K562 (cell line): ENCODE results near the gene JUND. TPM values are rescaled to one million over a fixed set of nuclear protein-coding genes. Genes with fewer than 3 reads are reported as not detected.
A peak's percentile ranks its signal among the peaks of the same experiment; 100 is the strongest.

Experiments used
- ATF3 ChIP-seq, 2 experiments: fragments of 450-650 bp in 1 of 2; sonication (generic) in 1 of 2; formaldehyde crosslinking in 1 of 2; IDR thresholded peaks in 1 of 2; conservative IDR thresholded peaks in 1 of 2; 2 replicates each; pipeline versions ENCODE4 v1.6.1 to v1.8.1; 2016 to 2023; ENCODE audit warnings: mild to moderate bottlenecking in 2 of 2, moderate library complexity in 2 of 2, inconsistent platforms in 1 of 2, missing genetic modification reagents in 1 of 2
- DDX20 ChIP-seq: fragments of 450-650 bp; IDR thresholded peaks from 2 replicates; pipeline ENCODE4 v1.6.1; 2016; ENCODE audit warnings: missing genetic modification characterization, low read depth, mild to moderate bottlenecking, missing compliant biosample characterization, moderate library complexity
- ETV6 ChIP-seq, 3 experiments: fragments of 150-350 bp in 1 of 3; sonication (generic) in 1 of 3; formaldehyde crosslinking in 1 of 3; IDR thresholded peaks; 2 replicates each; pipeline versions ENCODE4 v1.6.1 to v1.8.0; 2014 to 2022; ENCODE audit warnings: borderline replicate concordance in 2 of 3, low read depth in 2 of 3, antibody characterized with exemption in 1 of 3, low read length in 1 of 3, mild to moderate bottlenecking in 1 of 3, missing genetic modification reagents in 1 of 3
- GTF3C2 ChIP-seq: IDR thresholded peaks from 3 replicates; pipeline ENCODE4 v1.6.1; 2011; ENCODE audit warnings: borderline replicate concordance, mild to moderate bottlenecking, moderate library complexity; ENCODE audit not compliant: insufficient read length; ENCODE audit errors: extremely low read depth
- KLF16 ChIP-seq: IDR thresholded peaks from 2 replicates; pipeline ENCODE4 v1.6.1; 2016; ENCODE audit warnings: antibody characterized with exemption
- PCBP2 ChIP-seq: fragments of 200-400 bp; formaldehyde crosslinking; IDR thresholded peaks from 2 replicates; pipeline ENCODE4 v1.6.1; 2018; ENCODE audit warnings: low read length, low read depth, mild to moderate bottlenecking, moderate library complexity; ENCODE audit not compliant: poor library complexity, severe bottlenecking
- PHF8 ChIP-seq: fragments of 200-600 bp; sonication (generic); IDR thresholded peaks from 2 replicates; pipeline ENCODE4 v1.6.1; 2012; ENCODE audit warnings: mixed run types, mild to moderate bottlenecking, inconsistent platforms, low read length, moderate library complexity, borderline replicate concordance
- PURB ChIP-seq: sonication (generic); formaldehyde crosslinking; IDR thresholded peaks from 2 replicates; pipeline ENCODE4 v1.9.0; 2021; ENCODE audit warnings: low read depth, mild to moderate bottlenecking, missing genetic modification reagents
- RBBP5 ChIP-seq: fragments of 200-600 bp; sonication (generic); IDR thresholded peaks from 2 replicates; pipeline ENCODE4 v1.6.1; 2012; ENCODE audit warnings: borderline replicate concordance, mild to moderate bottlenecking, low read length, control low read depth, inconsistent platforms; ENCODE audit not compliant: insufficient read depth, poor library complexity, severe bottlenecking
- SIRT6 ChIP-seq: IDR thresholded peaks from one replicate; pipeline ENCODE4 v1.6.1; 2012; ENCODE audit warnings: low read depth, mild to moderate bottlenecking, control low read depth, inconsistent platforms, low read length, moderate library complexity
- TCF15 ChIP-seq: fragments of 250-450 bp; sonication (Bioruptor Pico); IDR thresholded peaks from 2 replicates; pipeline ENCODE4 v1.8.0; 2022; ENCODE audit warnings: moderate library complexity, mild to moderate bottlenecking, inconsistent platforms
- ZFP1 ChIP-seq: fragments of 450-650 bp; formaldehyde crosslinking; IDR thresholded peaks from 2 replicates; pipeline ENCODE4 v1.4.0; 2020; ENCODE audit warnings: mild to moderate bottlenecking, mixed read lengths
- ZNF133 ChIP-seq: fragments of 250-450 bp; sonication (Bioruptor Pico); IDR thresholded peaks from 2 replicates; pipeline ENCODE4 v1.4.0; 2020; ENCODE audit warnings: mild to moderate bottlenecking
- ZNF280A ChIP-seq: fragments of 450-650 bp; IDR thresholded peaks from 2 replicates; pipeline ENCODE4 v1.6.1; 2018; ENCODE audit warnings: mild to moderate bottlenecking, low read depth; ENCODE audit not compliant: partially characterized antibody
- ZNF354B ChIP-seq: fragments of 250-450 bp; sonication (Bioruptor Pico); IDR thresholded peaks from 2 replicates; pipeline ENCODE4 v1.4.0; 2020
- polyA plus RNA-seq, 8 experiments: library from polyadenylated mRNA; depleted of rRNA in 4 of 8; stranded (reverse) in 5 of 8; unstranded in 3 of 8; fragments of >200 nt; fragmentation: Nextera tagmentation in 2 of 8; fragmentation: Illumina TruSeq in 1 of 8; extraction: Ambion mirVana in 2 of 8; extraction: Trizol in 1 of 8; gene quantifications; 2 replicates each; pipeline versions ENCODE4 v1.2.1 to v1.2.3, GENCODE V29; 2011 to 2014; ENCODE audit warnings: inconsistent platforms in 1 of 8, missing spikeins in 1 of 8
- total RNA-seq, 7 experiments: library from RNA; depleted of rRNA in 6 of 7; stranded (reverse); fragments of >200 nt in 6 of 7; fragmentation: Illumina TruSeq in 2 of 7; extraction: Trizol in 2 of 7; gene quantifications; 2 replicates each; pipeline versions ENCODE4 v1.2.1 to v1.2.3, GENCODE V29; 2011 to 2021; ENCODE audit warnings: low replicate concordance in 1 of 7
- TF ChIP-seq, protein P1 (sequence below): fragments of 250-450 bp; sonication (Bioruptor Pico); IDR thresholded peaks from 2 replicates; pipeline ENCODE4 v1.8.0; 2021; ENCODE audit warnings: mild to moderate bottlenecking, moderate library complexity

The JUND gene
- total and polyA plus RNA-seq, 9 of the 15 experiments (the other 6 are each of a cell fraction or from before 2014, with no cell fraction given) = 6.4 to 286 (median 42.3) TPM

DNA sequence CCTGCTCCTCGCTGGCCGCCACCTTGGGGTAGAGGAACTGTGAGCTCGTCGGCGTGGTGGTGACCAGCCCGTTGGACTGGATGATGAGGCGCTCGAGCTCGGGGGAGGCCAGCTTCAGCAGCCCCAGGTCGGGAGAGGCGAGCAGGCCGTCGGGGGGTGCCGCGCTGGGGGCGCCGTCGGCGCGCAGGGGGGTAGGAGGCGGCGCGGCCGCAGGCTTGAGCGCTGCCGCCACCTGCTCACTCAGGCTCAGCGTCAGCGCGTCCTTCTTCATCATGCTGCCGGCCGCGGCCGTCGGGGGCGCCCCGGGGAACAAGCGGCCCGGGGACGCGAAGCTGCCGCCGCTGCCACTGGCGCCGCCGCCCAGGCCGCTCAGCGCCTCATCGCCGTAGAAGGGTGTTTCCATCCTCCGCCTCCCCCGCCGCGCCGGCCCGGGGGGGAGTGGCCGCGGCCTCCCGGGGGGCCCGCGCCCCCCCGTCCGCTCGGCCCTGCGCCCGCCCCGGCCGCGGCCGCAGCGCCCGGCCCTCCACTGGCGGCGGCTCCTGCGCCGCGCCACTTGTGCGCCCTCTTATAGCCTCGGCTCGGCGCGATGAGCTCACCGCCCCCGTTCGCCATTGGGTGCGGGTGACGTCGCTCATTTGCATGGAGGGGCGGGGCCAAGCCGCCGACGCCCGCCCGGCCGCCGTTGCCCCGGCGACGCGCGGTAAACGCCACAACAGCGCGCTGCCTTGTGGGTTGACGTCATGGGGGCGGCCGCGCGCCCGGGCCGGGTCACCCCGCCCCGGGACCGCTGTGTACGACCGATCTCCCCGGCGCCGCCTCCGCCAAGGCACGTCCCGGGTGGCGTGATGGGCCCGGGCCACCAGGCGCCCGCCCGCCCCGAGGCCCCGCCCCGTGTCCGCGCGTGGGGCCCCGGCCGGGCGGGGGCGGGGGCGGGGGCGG lies at the start of gene JUND (continued):
- peak; percentile 80 for TF ChIP-seq ATF3 (IDR thresholded peaks at IDR 0.05)
- TF ChIP-seq ATF3 (CRISPR knock-in tag; conservative IDR thresholded peaks at IDR 0.05) = peak; percentile 41; the same call in 1 of the 2 replicates
- TF ChIP-seq TCF15 (CRISPR knock-in tag) = no peak
- no peak for TF ChIP-seq SIRT6
- TF ChIP-seq DDX20 (tag) = no peak
- TF ChIP-seq, protein P1, sequence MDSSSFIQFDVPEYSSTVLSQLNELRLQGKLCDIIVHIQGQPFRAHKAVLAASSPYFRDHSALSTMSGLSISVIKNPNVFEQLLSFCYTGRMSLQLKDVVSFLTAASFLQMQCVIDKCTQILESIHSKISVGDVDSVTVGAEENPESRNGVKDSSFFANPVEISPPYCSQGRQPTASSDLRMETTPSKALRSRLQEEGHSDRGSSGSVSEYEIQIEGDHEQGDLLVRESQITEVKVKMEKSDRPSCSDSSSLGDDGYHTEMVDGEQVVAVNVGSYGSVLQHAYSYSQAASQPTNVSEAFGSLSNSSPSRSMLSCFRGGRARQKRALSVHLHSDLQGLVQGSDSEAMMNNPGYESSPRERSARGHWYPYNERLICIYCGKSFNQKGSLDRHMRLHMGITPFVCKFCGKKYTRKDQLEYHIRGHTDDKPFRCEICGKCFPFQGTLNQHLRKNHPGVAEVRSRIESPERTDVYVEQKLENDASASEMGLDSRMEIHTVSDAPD = no peak
- no peak for TF ChIP-seq ZFP1 (CRISPR knock-in tag)
- TF ChIP-seq PURB = no peak
- TF ChIP-seq RBBP5 = peak; percentile 56
- no peak for TF ChIP-seq ZNF280A
- TF ChIP-seq ZNF354B (CRISPR knock-in tag) = no peak
- TF ChIP-seq KLF16 = no peak
- peak; percentile 48; the same call in 1 of the 2 replicates for TF ChIP-seq PHF8
- no peak for TF ChIP-seq PCBP2
- TF ChIP-seq ZNF133 (CRISPR knock-in tag) = no peak
- no peak for TF ChIP-seq GTF3C2
- TF ChIP-seq ETV6 (IDR thresholded peaks at IDR 0.05; ENCODE audit: borderline replicate concordance in 1 of 2, low read depth in 2 of 2, low read length in 1 of 2) = no peak
- peak; percentile 85 for TF ChIP-seq ETV6 (CRISPR knock-in tag; IDR thresholded peaks at IDR 0.05; ENCODE audit: borderline replicate concordance)
